Brain microvascular endothelial cell (primary cell): ENCODE data around the gene PTPRR.
A peak's percentile ranks its signal among the peaks of the same experiment; 100 is the strongest.

Source experiments
- DNase-seq: peaks from one replicate; pipeline ENCODE4 v3.0.0-alpha.2; 2020
- H3K27ac ChIP-seq: fragments of 250-450 bp; sonication (Bioruptor Pico); 2 replicates; pipeline ENCODE4 v1.5.1; 2020; ENCODE audit warnings: mild to moderate bottlenecking, moderate library complexity
- H3K27me3 ChIP-seq: fragments of 250-450 bp; sonication (Bioruptor Pico); replicated peaks from 2 replicates; pipeline ENCODE4 v1.5.1; 2020; ENCODE audit warnings: mild to moderate bottlenecking
- H3K36me3 ChIP-seq: fragments of 250-450 bp; sonication (Bioruptor Pico); replicated peaks from 2 replicates; pipeline ENCODE4 v1.5.1; 2020; ENCODE audit warnings: mild to moderate bottlenecking
- H3K4me3 ChIP-seq: 2 replicates; pipeline ENCODE4 v1.5.1; 2011; ENCODE audit warnings: low read depth, mild to moderate bottlenecking, control low read depth, low read length, moderate library complexity
- in situ Hi-C: cut with HindIII; loops from 2 replicates; pipeline ENCODE4 v1.10.0; 2017; ENCODE audit warnings: low sequenced_read_pairs, low pct_ligation_motif_present
- TF ChIP-seq, protein P1 (sequence below): IDR thresholded peaks from 2 replicates; pipeline ENCODE4 v1.5.1; 2011; ENCODE audit warnings: low read depth, mild to moderate bottlenecking, moderate library complexity, low read length, control low read depth, inconsistent platforms; ENCODE audit errors: missing control alignments

The PTPRR gene

DNA sequence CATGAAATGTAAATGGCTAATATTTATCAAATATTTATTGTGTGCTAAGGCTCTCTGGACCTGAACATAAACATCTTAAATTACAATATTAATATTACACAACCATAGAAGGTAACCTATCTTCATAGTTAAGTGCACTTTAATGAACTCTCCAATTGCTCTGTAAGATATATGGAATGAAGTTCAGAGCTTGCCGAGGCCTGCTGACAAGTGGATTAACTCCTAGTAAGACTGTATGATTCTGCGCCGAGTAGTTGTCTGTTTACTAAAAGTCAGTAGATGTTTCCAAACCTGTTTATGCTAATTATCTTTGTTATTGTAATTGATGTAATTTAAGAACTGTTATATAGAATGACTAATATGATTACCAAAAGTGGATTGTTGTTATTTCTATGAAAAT lies 77.2 kb downstream of the PTPRR start:
- Histone ChIP-seq H3K4me3 (no peak overlapping the region), H3K27me3 (no peaks in the 10 kb centered on the region), H3K36me3 (no peaks in the 10 kb centered on the region), H3K27ac (no peak overlapping the region)
- in situ Hi-C loops, result no loop called here
- DNase-seq, result no peak
- TF ChIP-seq, protein P1, sequence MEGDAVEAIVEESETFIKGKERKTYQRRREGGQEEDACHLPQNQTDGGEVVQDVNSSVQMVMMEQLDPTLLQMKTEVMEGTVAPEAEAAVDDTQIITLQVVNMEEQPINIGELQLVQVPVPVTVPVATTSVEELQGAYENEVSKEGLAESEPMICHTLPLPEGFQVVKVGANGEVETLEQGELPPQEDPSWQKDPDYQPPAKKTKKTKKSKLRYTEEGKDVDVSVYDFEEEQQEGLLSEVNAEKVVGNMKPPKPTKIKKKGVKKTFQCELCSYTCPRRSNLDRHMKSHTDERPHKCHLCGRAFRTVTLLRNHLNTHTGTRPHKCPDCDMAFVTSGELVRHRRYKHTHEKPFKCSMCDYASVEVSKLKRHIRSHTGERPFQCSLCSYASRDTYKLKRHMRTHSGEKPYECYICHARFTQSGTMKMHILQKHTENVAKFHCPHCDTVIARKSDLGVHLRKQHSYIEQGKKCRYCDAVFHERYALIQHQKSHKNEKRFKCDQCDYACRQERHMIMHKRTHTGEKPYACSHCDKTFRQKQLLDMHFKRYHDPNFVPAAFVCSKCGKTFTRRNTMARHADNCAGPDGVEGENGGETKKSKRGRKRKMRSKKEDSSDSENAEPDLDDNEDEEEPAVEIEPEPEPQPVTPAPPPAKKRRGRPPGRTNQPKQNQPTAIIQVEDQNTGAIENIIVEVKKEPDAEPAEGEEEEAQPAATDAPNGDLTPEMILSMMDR, result no peak

DNA sequence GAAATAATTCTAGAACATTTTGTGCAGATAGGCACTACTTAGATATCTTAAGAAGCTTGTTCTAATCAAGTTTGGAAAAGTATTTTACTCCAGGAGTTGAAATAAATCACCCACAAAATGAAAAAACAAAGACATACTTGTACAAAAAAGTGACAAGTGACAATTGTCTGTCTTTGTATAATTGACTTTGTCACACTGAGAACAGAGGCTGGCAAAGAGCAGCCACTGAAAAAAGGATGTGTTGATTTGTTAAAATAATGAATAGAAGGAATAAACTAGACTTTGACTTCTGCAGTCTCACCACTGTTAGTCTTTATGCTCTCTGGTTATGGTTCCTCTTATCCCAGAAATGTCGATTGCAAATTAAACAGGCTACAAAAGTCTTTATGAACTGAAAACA lies 77.6 kb downstream of the PTPRR start:
- H3K36me3 ChIP-seq, result no peaks in the 10 kb centered on the region
- TF ChIP-seq, protein P1, result no peak
- in situ Hi-C loops, result no loop called here
- no peaks in the 10 kb centered on the region for H3K27me3 ChIP-seq
- no peak overlapping the region for H3K27ac ChIP-seq
- DNase-seq, result no peak
- no peak overlapping the region for H3K4me3 ChIP-seq

DNA sequence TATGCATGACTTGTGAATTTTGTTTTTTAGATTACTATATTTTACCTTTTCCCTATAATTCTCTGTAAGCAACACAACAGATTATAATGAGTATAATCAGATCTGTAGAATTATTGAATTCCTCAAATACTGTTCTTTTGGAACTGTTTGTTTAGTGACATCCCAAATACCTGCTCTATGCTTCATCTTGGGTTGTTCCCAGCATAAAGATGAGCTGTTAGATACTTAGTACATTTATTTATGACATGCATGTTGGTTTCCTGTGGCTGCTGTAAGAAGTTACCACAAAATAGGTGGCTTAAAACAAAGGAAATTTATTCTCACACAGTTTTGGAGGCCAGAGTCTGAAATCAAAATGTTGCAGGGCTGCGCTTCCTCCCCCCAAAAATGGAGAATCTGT lies 78.4 kb downstream of the PTPRR start:
- in situ Hi-C loops, result no loop called here
- TF ChIP-seq, protein P1, result no peak
- Histone ChIP-seq H3K27ac (no peak overlapping the region), H3K27me3 (no peaks in the 10 kb centered on the region), H3K4me3 (no peak overlapping the region), H3K36me3 (no peaks in the 10 kb centered on the region)
- no peak for DNase-seq

- Histone ChIP-seq H3K27ac (no peak overlapping the region), H3K36me3 (no peaks in the 10 kb centered on the region), H3K4me3 (no peak overlapping the region), H3K27me3 (no peaks in the 10 kb centered on the region)
- TF ChIP-seq, protein P1, result no peak
- DNase-seq, result no peak
- in situ Hi-C loops, result no loop called here
Observed at GRCh38 chr12:70840656-70841350, 79.7 kb downstream of the PTPRR start.

- Histone ChIP-seq H3K36me3 (no peaks in the 10 kb centered on the region), H3K27me3 (no peaks in the 10 kb centered on the region), H3K27ac (no peak overlapping the region), H3K4me3 (no peak overlapping the region)
- TF ChIP-seq, protein P1, result peak; percentile 9
- DNase-seq, result no peak
- in situ Hi-C loops, result no loop called here
Observed at GRCh38 chr12:70839544-70839943, 81.0 kb downstream of the PTPRR start.

DNA sequence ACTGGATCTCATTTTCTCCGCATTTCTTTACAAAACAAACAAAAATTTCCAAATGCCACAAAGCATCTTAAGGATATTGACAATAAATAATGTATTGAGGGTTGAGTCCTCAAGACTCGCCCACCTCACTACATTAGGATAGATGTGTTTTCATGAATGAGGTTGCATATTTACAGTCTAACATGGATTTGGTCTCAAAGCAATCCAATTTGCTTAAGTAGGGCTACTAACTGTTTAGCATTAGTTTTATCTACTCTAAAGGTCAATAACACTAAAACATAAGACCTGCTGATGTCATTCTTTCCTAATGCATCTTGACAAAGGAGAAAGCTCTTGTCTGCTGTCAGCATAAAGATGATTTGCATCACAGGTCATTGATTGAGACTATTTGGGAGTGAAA lies 82.4 kb downstream of the PTPRR start:
- no peaks in the 10 kb centered on the region for H3K36me3 ChIP-seq
- H3K27me3 ChIP-seq, result no peaks in the 10 kb centered on the region
- TF ChIP-seq, protein P1, result no peak
- no peak overlapping the region for H3K27ac ChIP-seq
- in situ Hi-C loops, result no loop called here
- no peak for DNase-seq
- H3K4me3 ChIP-seq, result no peak overlapping the region
